Testis (tissue), 2 donors: ENCODE data around the gene INTS11.

Experiments
- CTCF ChIP-seq, 3 experiments: fragments of 450-650 bp in 2 of 3; fragments of 200-600 bp in 1 of 3; sonication (generic) in 1 of 3; IDR thresholded peaks; one replicate each; pipeline ENCODE4 v1.5.1; 2016 to 2019; ENCODE audit warnings: antibody characterized with exemption in 3 of 3, mild to moderate bottlenecking in 2 of 3, moderate library complexity in 1 of 3
- POLR2A ChIP-seq: fragments of 450-650 bp; IDR thresholded peaks from one replicate; pipeline ENCODE4 v1.6.1; 2017; ENCODE audit warnings: antibody characterized with exemption, mild to moderate bottlenecking, moderate library complexity

- TF ChIP-seq CTCF (IDR thresholded peaks at IDR 0.05) (no peak), POLR2A (no peak)
Measured at GRCh38 chr1:1325288-1326074, 1.0 kb upstream of the INTS11 start.
